Stomach smooth muscle (tissue), 2 donors: ENCODE results near the gene KLF4.

ENCODE experiments used
- H3K27ac ChIP-seq: one replicate; pipeline ENCODE4 v1.7.0; 2013; ENCODE audit warnings: mild to moderate bottlenecking, low read length, inconsistent platforms
- H3K27me3 ChIP-seq, 2 donors: one replicate each; pipeline ENCODE4 v1.7.0; 2013; ENCODE audit warnings: low read length in 2 of 2; ENCODE audit not compliant: insufficient read depth in 2 of 2, control insufficient read depth in 1 of 2
- H3K36me3 ChIP-seq, 2 donors: one replicate each; pipeline ENCODE4 v1.7.0; 2013; ENCODE audit warnings: low read length in 2 of 2; ENCODE audit not compliant: control insufficient read depth in 2 of 2, insufficient read depth in 2 of 2
- H3K4me1 ChIP-seq: one replicate; pipeline ENCODE4 v1.7.0; 2013; ENCODE audit warnings: low read length; ENCODE audit not compliant: control insufficient read depth, insufficient read depth
- H3K4me3 ChIP-seq, 2 donors: one replicate each; pipeline ENCODE4 v1.7.0; 2013; ENCODE audit warnings: low read length in 2 of 2
- H3K9ac ChIP-seq, 2 donors: one replicate each; pipeline ENCODE4 v1.7.0; 2013; ENCODE audit warnings: low read length in 2 of 2, mild to moderate bottlenecking in 1 of 2
- H3K9me3 ChIP-seq, 2 donors: one replicate each; pipeline ENCODE4 v1.7.0; 2013; ENCODE audit warnings: low read length in 2 of 2; ENCODE audit not compliant: control insufficient read depth in 2 of 2
- donor health status: healthy.
- donor health status: Pancreatic carcinoma.

KLF4 gene

GRCh38 chr9:107467416-107467815, 22.2 kb downstream of the KLF4 start:
- H3K27me3 ChIP-seq = peaks cover 0 to 2% of the 10 kb centered on the region in 2 donors
- H3K27ac ChIP-seq = no peak overlapping the region
- H3K36me3 ChIP-seq = no peaks in the 10 kb centered on the region
- H3K4me3 ChIP-seq = no peak overlapping the region
- no peaks in the 10 kb centered on the region for H3K9me3 ChIP-seq
- no peak overlapping the region for H3K9ac ChIP-seq
- peaks cover 16% of the 10 kb centered on the region for H3K4me1 ChIP-seq

GRCh38 chr9:107466826-107467225, 22.7 kb downstream of the KLF4 start:
- H3K4me3 ChIP-seq = no peak overlapping the region
- H3K36me3 ChIP-seq = no peaks in the 10 kb centered on the region
- peaks cover 0 to 2% of the 10 kb centered on the region in 2 donors for H3K27me3 ChIP-seq
- no peaks in the 10 kb centered on the region for H3K9me3 ChIP-seq
- peaks cover 16% of the 10 kb centered on the region for H3K4me1 ChIP-seq
- no peak overlapping the region for H3K27ac ChIP-seq
- no peak overlapping the region for H3K9ac ChIP-seq

- peaks cover 0 to 2% of the 10 kb centered on the region in 2 donors for H3K27me3 ChIP-seq
- H3K9ac ChIP-seq = peak overlapping the region; percentile 44 to 64
- H3K27ac ChIP-seq = no peak overlapping the region
- H3K4me1 ChIP-seq = peaks cover 16% of the 10 kb centered on the region
- no peaks in the 10 kb centered on the region for H3K9me3 ChIP-seq
- H3K36me3 ChIP-seq = no peaks in the 10 kb centered on the region
- H3K4me3 ChIP-seq = peak overlapping the region; percentile 54 to 79
Observed at GRCh38 chr9:107465467-107466451, 23.8 kb downstream of the KLF4 start.

- peaks cover 0 to 2% of the 10 kb centered on the region in 2 donors for H3K9me3 ChIP-seq
- no peaks in the 10 kb centered on the region for H3K36me3 ChIP-seq
- peaks cover 0 to 2% of the 10 kb centered on the region in 2 donors for H3K27me3 ChIP-seq
- H3K4me3 ChIP-seq = no peak overlapping the region
- H3K4me1 ChIP-seq = peaks cover 16% of the 10 kb centered on the region
- H3K9ac ChIP-seq = no peak overlapping the region
- H3K27ac ChIP-seq = no peak overlapping the region
Observed at GRCh38 chr9:107464516-107464915, 25.1 kb downstream of the KLF4 start.

GRCh38 chr9:107462691-107463090, 26.9 kb downstream of the KLF4 start:
- Histone ChIP-seq H3K9ac (no peak overlapping the region), H3K4me3 (no peak overlapping the region), H3K4me1 (peaks cover 16% of the 10 kb centered on the region), H3K27me3 (peaks cover 0 to 2% of the 10 kb centered on the region in 2 donors), H3K27ac (no peak overlapping the region), H3K9me3 (peaks cover 0 to 2% of the 10 kb centered on the region in 2 donors), H3K36me3 (no peaks in the 10 kb centered on the region)

- Histone ChIP-seq H3K4me1 (peaks cover 7% of the 10 kb centered on the region), H3K36me3 (no peaks in the 10 kb centered on the region), H3K9ac (no peak overlapping the region), H3K27me3 (peaks cover 0 to 2% of the 10 kb centered on the region in 2 donors), H3K9me3 (peaks cover 0 to 2% of the 10 kb centered on the region in 2 donors), H3K4me3 (no peak overlapping the region), H3K27ac (no peak overlapping the region)
Observed at GRCh38 chr9:107460153-107461023, 29.2 kb downstream of the KLF4 start.

- H3K4me1 ChIP-seq = no peaks in the 10 kb centered on the region
- H3K27me3 ChIP-seq = no peaks in the 10 kb centered on the region
- no peak overlapping the region for H3K4me3 ChIP-seq
- peaks cover 0 to 2% of the 10 kb centered on the region in 2 donors for H3K9me3 ChIP-seq
- H3K9ac ChIP-seq = no peak overlapping the region
- no peak overlapping the region for H3K27ac ChIP-seq
- H3K36me3 ChIP-seq = no peaks in the 10 kb centered on the region
Observed at GRCh38 chr9:107455425-107456135, 34.0 kb downstream of the KLF4 start.

GRCh38 chr9:107453479-107453878, 36.1 kb downstream of the KLF4 start:
- Histone ChIP-seq H3K36me3 (no peaks in the 10 kb centered on the region), H3K4me3 (no peak overlapping the region), H3K27me3 (no peaks in the 10 kb centered on the region), H3K9me3 (no peaks in the 10 kb centered on the region), H3K27ac (no peak overlapping the region), H3K4me1 (no peaks in the 10 kb centered on the region), H3K9ac (no peak overlapping the region)

- Histone ChIP-seq H3K4me1 (no peaks in the 10 kb centered on the region), H3K4me3 (no peak overlapping the region), H3K27me3 (no peaks in the 10 kb centered on the region), H3K36me3 (no peaks in the 10 kb centered on the region), H3K9me3 (no peaks in the 10 kb centered on the region), H3K27ac (no peak overlapping the region), H3K9ac (no peak overlapping the region)
Observed at GRCh38 chr9:107447834-107448233, 41.7 kb downstream of the KLF4 start.

GRCh38 chr9:107447081-107447480, 42.5 kb downstream of the KLF4 start:
- Histone ChIP-seq H3K36me3 (no peaks in the 10 kb centered on the region), H3K9ac (no peak overlapping the region), H3K27me3 (no peaks in the 10 kb centered on the region), H3K27ac (no peak overlapping the region), H3K9me3 (no peaks in the 10 kb centered on the region), H3K4me3 (no peak overlapping the region), H3K4me1 (no peaks in the 10 kb centered on the region)
